Measurements from ENCODE around the gene CPO. TPM values are rescaled to one million over a fixed set of nuclear protein-coding genes. Genes with fewer than 3 reads are reported as not detected.
A peak's percentile ranks its signal among the peaks of the same experiment; 100 is the strongest.

The CPO gene
- total RNA-seq, 1 donor from 2014 or later, result not detected

DNA sequence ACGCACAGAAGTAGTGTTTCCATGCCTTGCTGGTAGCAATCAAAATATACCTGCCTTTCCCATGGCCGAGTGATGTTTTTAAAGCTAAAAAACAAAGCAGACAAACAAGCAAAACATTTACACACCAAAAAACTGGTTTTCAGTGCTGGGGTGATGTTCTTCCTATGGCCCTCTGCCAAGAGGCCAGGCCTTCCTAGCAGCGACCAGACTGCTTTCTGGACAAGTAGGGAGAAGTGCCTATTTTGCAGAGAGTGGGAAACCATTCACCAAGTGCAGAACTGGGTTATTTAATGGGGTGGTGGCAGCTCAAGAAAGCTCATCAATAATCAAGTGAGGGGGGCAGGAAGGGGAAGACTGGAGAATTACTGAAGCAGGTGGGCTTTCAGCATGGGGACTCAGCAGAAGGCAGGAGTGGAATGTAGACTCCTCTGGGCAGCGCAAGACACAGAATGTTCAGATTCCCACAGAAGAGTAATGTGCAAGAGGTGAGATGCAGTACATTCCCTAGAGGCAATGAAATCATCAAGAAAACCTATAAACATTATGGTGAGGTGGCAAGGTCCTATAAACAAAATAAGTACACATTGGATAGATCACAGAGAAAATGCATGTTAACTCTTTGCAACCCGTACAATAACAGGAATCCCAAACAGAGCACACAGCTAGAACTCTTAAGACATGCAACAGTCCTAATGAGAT is 44.0 kb downstream of the CPO start:
- TF ChIP-seq, protein P1, sequence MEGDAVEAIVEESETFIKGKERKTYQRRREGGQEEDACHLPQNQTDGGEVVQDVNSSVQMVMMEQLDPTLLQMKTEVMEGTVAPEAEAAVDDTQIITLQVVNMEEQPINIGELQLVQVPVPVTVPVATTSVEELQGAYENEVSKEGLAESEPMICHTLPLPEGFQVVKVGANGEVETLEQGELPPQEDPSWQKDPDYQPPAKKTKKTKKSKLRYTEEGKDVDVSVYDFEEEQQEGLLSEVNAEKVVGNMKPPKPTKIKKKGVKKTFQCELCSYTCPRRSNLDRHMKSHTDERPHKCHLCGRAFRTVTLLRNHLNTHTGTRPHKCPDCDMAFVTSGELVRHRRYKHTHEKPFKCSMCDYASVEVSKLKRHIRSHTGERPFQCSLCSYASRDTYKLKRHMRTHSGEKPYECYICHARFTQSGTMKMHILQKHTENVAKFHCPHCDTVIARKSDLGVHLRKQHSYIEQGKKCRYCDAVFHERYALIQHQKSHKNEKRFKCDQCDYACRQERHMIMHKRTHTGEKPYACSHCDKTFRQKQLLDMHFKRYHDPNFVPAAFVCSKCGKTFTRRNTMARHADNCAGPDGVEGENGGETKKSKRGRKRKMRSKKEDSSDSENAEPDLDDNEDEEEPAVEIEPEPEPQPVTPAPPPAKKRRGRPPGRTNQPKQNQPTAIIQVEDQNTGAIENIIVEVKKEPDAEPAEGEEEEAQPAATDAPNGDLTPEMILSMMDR (IDR thresholded peaks at IDR 0.05; ENCODE audit: insufficient read depth, low read length, poor library complexity, severe bottlenecking), result no peak
- H3K36me3 ChIP-seq (ENCODE audit: control insufficient read depth, insufficient read depth, low read length), result no peaks in the 10 kb centered on the region
- DNase-seq (ENCODE audit: low read depth), result no peak
- no peak overlapping the region for H3K4me3 ChIP-seq (ENCODE audit: low read depth, low read length)
- no peaks in the 10 kb centered on the region for H3K27me3 ChIP-seq (ENCODE audit: control insufficient read depth, insufficient read depth, low read length)

DNA sequence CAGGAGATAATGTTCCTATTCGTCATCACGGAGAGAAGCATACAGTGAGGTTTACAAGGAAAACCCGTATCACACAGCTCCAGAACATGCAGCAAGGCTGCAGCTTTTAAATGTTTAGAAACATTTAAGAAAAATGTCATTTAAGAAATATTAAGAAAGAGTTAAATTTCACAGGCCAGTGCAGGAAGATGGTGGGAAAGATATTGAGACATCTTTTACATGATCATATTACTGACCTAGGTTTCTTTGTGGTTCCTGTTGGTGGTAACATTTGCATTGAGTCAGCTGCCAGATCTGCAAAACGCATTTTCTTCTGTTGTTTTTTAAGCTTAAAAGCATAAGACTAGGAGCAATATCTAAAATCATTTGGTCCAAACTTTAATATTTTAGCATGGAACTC is 44.9 kb downstream of the CPO start:
- H3K4me3 ChIP-seq (ENCODE audit: low read depth, low read length), result no peak overlapping the region
- DNase-seq (ENCODE audit: low read depth), result no peak
- H3K36me3 ChIP-seq (ENCODE audit: control insufficient read depth, insufficient read depth, low read length), result no peaks in the 10 kb centered on the region
- H3K27me3 ChIP-seq (ENCODE audit: control insufficient read depth, insufficient read depth, low read length), result no peaks in the 10 kb centered on the region
- TF ChIP-seq, protein P1 (IDR thresholded peaks at IDR 0.05; ENCODE audit: insufficient read depth, low read length, poor library complexity, severe bottlenecking), result no peak

GRCh38 chr2:206986943-206987342 is 47.6 kb downstream of the CPO start:
- no peaks in the 10 kb centered on the region for H3K36me3 ChIP-seq (ENCODE audit: control insufficient read depth, insufficient read depth, low read length)

DNA sequence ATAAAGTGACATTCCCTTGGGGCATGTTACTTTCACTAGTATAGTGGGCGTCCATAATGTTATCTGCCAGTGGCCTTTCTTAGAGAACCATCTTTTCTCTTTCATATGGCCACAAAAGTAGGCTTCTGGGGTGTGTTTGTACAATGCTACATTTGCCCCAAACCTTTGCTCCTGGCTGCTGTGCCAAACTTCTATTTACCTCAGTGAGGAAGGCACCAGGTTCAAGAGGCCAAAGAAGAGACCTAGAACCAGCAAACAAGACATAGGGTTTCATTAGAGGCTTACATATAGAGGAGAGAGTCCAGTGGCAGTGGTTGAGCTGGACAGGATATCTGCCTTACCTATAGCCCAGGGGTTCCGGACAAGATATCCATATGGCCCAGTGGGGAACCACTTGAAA is 48.5 kb downstream of the CPO start:
- no peak for DNase-seq (ENCODE audit: low read depth)
- Histone ChIP-seq H3K36me3 (ENCODE audit: control insufficient read depth, insufficient read depth, low read length) (no peaks in the 10 kb centered on the region), H3K27me3 (ENCODE audit: control insufficient read depth, insufficient read depth, low read length) (no peaks in the 10 kb centered on the region), H3K4me3 (ENCODE audit: low read depth, low read length) (no peak overlapping the region)
- TF ChIP-seq, protein P1 (IDR thresholded peaks at IDR 0.05; ENCODE audit: insufficient read depth, low read length, poor library complexity, severe bottlenecking), result no peak

More at GRCh38 chr2:206986943-206987342, 47.6 kb downstream of the CPO start:
- no peak for DNase-seq (ENCODE audit: low read depth)
- Histone ChIP-seq H3K4me3 (ENCODE audit: low read depth, low read length) (no peak overlapping the region), H3K27me3 (ENCODE audit: control insufficient read depth, insufficient read depth, low read length) (no peaks in the 10 kb centered on the region)
- TF ChIP-seq, protein P1 (IDR thresholded peaks at IDR 0.05; ENCODE audit: insufficient read depth, low read length, poor library complexity, severe bottlenecking), result no peak

DNA sequence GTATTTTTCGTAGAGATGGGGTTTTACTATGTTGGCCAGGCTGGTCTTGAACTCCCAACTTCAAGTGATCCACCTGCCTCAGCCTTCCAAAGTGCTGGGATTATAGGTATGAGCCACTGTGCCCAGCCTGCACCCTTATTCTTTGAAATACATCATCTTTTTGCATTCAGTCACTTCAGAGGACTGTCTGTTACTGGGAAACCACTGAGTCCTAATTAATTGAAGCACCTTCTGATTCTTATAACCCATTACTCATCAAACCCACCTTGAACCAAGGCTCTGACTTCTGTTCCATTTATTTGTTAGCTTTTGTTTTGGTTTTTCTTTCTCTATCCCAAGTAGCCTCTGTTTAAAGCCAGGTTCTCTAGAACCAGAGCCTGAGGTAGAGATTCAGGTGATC is 49.6 kb downstream of the CPO start:
- TF ChIP-seq, protein P1 (IDR thresholded peaks at IDR 0.05; ENCODE audit: insufficient read depth, low read length, poor library complexity, severe bottlenecking), result no peak
- H3K36me3 ChIP-seq (ENCODE audit: control insufficient read depth, insufficient read depth, low read length), result no peaks in the 10 kb centered on the region
- H3K27me3 ChIP-seq (ENCODE audit: control insufficient read depth, insufficient read depth, low read length), result no peaks in the 10 kb centered on the region
- H3K4me3 ChIP-seq (ENCODE audit: low read depth, low read length), result no peak overlapping the region
- DNase-seq (ENCODE audit: low read depth), result no peak

DNA sequence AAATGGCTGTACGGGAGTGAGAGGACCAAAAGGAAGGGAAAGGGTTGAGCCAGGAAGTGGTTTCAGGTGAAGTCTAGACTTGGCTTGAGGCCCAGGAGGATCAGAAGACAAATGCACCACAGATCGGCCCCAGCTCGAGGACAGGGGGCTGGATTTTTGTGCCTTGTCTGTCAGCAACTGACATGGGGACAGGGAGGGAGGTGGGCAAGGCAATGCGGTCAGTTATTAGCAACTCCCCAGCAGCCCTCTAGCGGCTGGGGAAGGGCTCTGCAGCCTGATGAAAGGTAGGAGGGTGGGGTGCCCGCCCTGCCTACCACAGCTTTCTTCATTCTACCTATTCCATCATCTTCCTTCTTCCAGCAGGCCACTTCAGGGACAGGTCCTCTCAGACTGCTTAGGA is 50.0 kb downstream of the CPO start:
- TF ChIP-seq, protein P1 (IDR thresholded peaks at IDR 0.05; ENCODE audit: insufficient read depth, low read length, poor library complexity, severe bottlenecking), result peak; percentile 68
- no peak overlapping the region for H3K4me3 ChIP-seq (ENCODE audit: low read depth, low read length)
- no peaks in the 10 kb centered on the region for H3K27me3 ChIP-seq (ENCODE audit: control insufficient read depth, insufficient read depth, low read length)
- no peaks in the 10 kb centered on the region for H3K36me3 ChIP-seq (ENCODE audit: control insufficient read depth, insufficient read depth, low read length)
- DNase-seq (ENCODE audit: low read depth), result no peak

Data from kidney epithelial cell (primary cell).